Panc1 (cell line): ENCODE data around the gene VWA5B1. TPM values are rescaled to one million over a fixed set of nuclear protein-coding genes. Genes with fewer than 3 reads are reported as not detected.

Experiments
- ATAC-seq: fragments of 200-7000 bp; cut with Tn5 transposase; 2 replicates; pipeline ENCODE4 v1.9.1; 2020; ENCODE audit warnings: mild to moderate bottlenecking, moderate library complexity
- BruUV-seq: library from RNA; stranded (reverse); fragments of 400-500 nt; replicated peaks from 2 replicates; lab custom pipeline; 2021; lab: Mats Ljungman, UMichigan
- CTCF ChIA-PET: fragments of 300-600 bp; sonication (Branson Sonifier 250); formaldehyde crosslinking; loops from one replicate; lab custom pipeline; 2022; ENCODE audit warnings: antibody characterized with exemption; lab: Charles Lee
- POLR2A ChIA-PET: fragments of 300-600 bp; sonication (Branson Sonifier 250); formaldehyde crosslinking; loops from one replicate; lab custom pipeline; 2022; ENCODE audit warnings: antibody characterized with exemption; lab: Charles Lee
- DNase-seq: peaks from one replicate; pipeline ENCODE4 v3.0.0-alpha.2; 2010; ENCODE audit warnings: low read depth, low spot score
- H3K27ac ChIP-seq: 2 replicates; pipeline ENCODE4 v1.5.1; 2011; ENCODE audit warnings: mild to moderate bottlenecking, low read length, inconsistent platforms
- H3K27me3 ChIP-seq: fragments of 200-500 bp; sonication (Bioruptor generic); 2 replicates; pipeline ENCODE4 v1.6.0; 2014; ENCODE audit warnings: low read length, inconsistent platforms; ENCODE audit not compliant: control insufficient read depth, insufficient read depth
- H3K36me3 ChIP-seq: fragments of 200-500 bp; sonication (Bioruptor generic); 2 replicates; pipeline ENCODE4 v1.5.1; 2014; ENCODE audit warnings: inconsistent platforms, mild to moderate bottlenecking, low read length, moderate library complexity; ENCODE audit not compliant: control insufficient read depth, insufficient read depth
- H3K4me1 ChIP-seq: 2 replicates; pipeline ENCODE4 v1.5.1; 2011; ENCODE audit warnings: inconsistent platforms, mild to moderate bottlenecking, low read length, moderate library complexity; ENCODE audit not compliant: control insufficient read depth, insufficient read depth
- H3K4me3 ChIP-seq, 2 experiments: 2 replicates each; pipeline ENCODE4 v1.5.1; 2011 to 2012; ENCODE audit warnings: low read depth in 2 of 2, low read length in 2 of 2, mild to moderate bottlenecking in 2 of 2, inconsistent platforms in 1 of 2, moderate library complexity in 1 of 2
- H3K9me3 ChIP-seq: fragments of 200-500 bp; sonication (Bioruptor generic); 2 replicates; pipeline ENCODE4 v1.5.1; 2014; ENCODE audit warnings: low read depth, mild to moderate bottlenecking, inconsistent platforms, low read length, moderate library complexity; ENCODE audit not compliant: control insufficient read depth, insufficient read depth
- CTCF ChIP-seq: fragments of 450-650 bp; IDR thresholded peaks from 2 replicates; pipeline ENCODE4 v1.5.1; 2017; ENCODE audit warnings: mild to moderate bottlenecking
- POLR2AphosphoS5 ChIP-seq: IDR thresholded peaks from 2 replicates; pipeline ENCODE4 v1.6.1; 2012; ENCODE audit warnings: mild to moderate bottlenecking, low read depth, low read length, moderate library complexity
- REST ChIP-seq, 2 experiments: IDR thresholded peaks; 2 replicates each; pipeline ENCODE4 v1.6.1; 2011 to 2012; ENCODE audit warnings: low read depth in 2 of 2, control low read depth in 1 of 2, low read length in 1 of 2, mild to moderate bottlenecking in 1 of 2, moderate library complexity in 1 of 2; ENCODE audit not compliant: insufficient read depth in 1 of 2
- SIN3A ChIP-seq: IDR thresholded peaks from 2 replicates; pipeline ENCODE4 v1.6.1; 2012; ENCODE audit warnings: low read depth, mild to moderate bottlenecking, low read length, moderate library complexity, borderline replicate concordance; ENCODE audit not compliant: insufficient read depth
- TCF7L2 ChIP-seq: IDR thresholded peaks from 2 replicates; pipeline ENCODE4 v1.6.1; 2011; ENCODE audit warnings: mild to moderate bottlenecking, low read depth, low read length, inconsistent platforms
- in situ Hi-C: cut with HindIII; loops from 2 replicates; pipeline ENCODE4 v1.10.0; 2016; ENCODE audit warnings: low sequenced_read_pairs, low pct_unique_long_range_greater_than_20kb
- intact Hi-C: fragments of 100-400 bp; cut with micrococcal nuclease; formaldehyde crosslinking; loops from one replicate; pipeline ENCODE4 v1.10.0; 2022; ENCODE audit not compliant: unreplicated experiment
- total RNA-seq: library from RNA; stranded (reverse); gene quantifications from one replicate; pipeline ENCODE4 v1.2.1, GENCODE V29; 2021; ENCODE audit not compliant: unreplicated experiment

Gene VWA5B1
- total RNA-seq, 1 experiment from 2014 or later, result not detected

- Histone ChIP-seq H3K9me3 (no peaks in the 10 kb centered on the region), H3K36me3 (no peaks in the 10 kb centered on the region), H3K27me3 (peaks cover 9% of the 10 kb centered on the region; the same call in 1 of the 2 replicates), H3K4me3 (no peak overlapping the region), H3K27ac (no peak overlapping the region), H3K4me1 (no peaks in the 10 kb centered on the region)
- ChIA-PET CTCF (interaction anchor here (0.5 to 0.7 kb wide), 2 partner anchors 201 to 230 kb away, joined by 4 to 16 read pairs; no protein-coding TSS in a partner anchor), POLR2A (no interaction called here)
- DNase-seq (no peak), ATAC-seq (no peak)
- TF ChIP-seq POLR2AphosphoS5 (no peak), REST (IDR thresholded peaks at IDR 0.05; ENCODE audit: insufficient read depth in 1 of 2, low read depth in 2 of 2, low read length in 1 of 2) (no peak), TCF7L2 (no peak), CTCF (no peak), SIN3A (no peak)
- no TSS peak for BruUV-seq
- in situ Hi-C loops (no loop called here), intact Hi-C loops (no loop called here)
Measured at GRCh38 chr1:20353836-20354235, 63.2 kb downstream of the VWA5B1 start.

- in situ Hi-C loops (no loop called here), intact Hi-C loops (no loop called here)
Measured at GRCh38 chr1:20354610-20355009, 63.9 kb downstream of the VWA5B1 start.

More at GRCh38 chr1:20354610-20355009, 63.9 kb downstream of the VWA5B1 start:
- H3K9me3 ChIP-seq, result no peaks in the 10 kb centered on the region
- no peaks in the 10 kb centered on the region; the same call in 1 of the 2 replicates for H3K36me3 ChIP-seq
- ATAC-seq (no peak), DNase-seq (no peak)
- POLR2A ChIA-PET, result no interaction called here
- no peak overlapping the region for H3K27ac ChIP-seq
- CTCF ChIA-PET, result no interaction called here
- H3K27me3 ChIP-seq, result peaks cover 12% of the 10 kb centered on the region; the same call in 1 of the 2 replicates
- TF ChIP-seq REST (IDR thresholded peaks at IDR 0.05; ENCODE audit: insufficient read depth in 1 of 2, low read depth in 2 of 2, low read length in 1 of 2), result no peak
- TF ChIP-seq POLR2AphosphoS5, result no peak
- no peak for TF ChIP-seq TCF7L2
- TF ChIP-seq SIN3A, result no peak
- TF ChIP-seq CTCF, result no peak
- no TSS peak for BruUV-seq
- no peak overlapping the region for H3K4me3 ChIP-seq
- no peaks in the 10 kb centered on the region for H3K4me1 ChIP-seq
